A204.1 (cell line): ENCODE measurements around the gene COQ4.
"Not testable (repeated sequence)": the region's sequence is repeated elsewhere in the genome, so short reads cannot be mapped to it uniquely, and the experiment has no call there.

ENCODE experiments used
- FAIRE-seq: peaks from 2 replicates; lab custom pipeline; 2012; peaks lifted over from hg19 to GRCh38; lab: Jason Lieb, UNC

The COQ4 gene

GRCh38 chr9:128322404-128323211 lies at the start of gene COQ4, which contains the start of gene TRUB2:
TSS of gene COQ4 (plus strand) at chr9:128322839. CDS start at chr9:128322859, 20 bp downstream.
TSS of gene TRUB2 (minus strand) at chr9:128322447. CDS start at chr9:128322408, 39 bp downstream.
- no peak for FAIRE-seq

DNA sequence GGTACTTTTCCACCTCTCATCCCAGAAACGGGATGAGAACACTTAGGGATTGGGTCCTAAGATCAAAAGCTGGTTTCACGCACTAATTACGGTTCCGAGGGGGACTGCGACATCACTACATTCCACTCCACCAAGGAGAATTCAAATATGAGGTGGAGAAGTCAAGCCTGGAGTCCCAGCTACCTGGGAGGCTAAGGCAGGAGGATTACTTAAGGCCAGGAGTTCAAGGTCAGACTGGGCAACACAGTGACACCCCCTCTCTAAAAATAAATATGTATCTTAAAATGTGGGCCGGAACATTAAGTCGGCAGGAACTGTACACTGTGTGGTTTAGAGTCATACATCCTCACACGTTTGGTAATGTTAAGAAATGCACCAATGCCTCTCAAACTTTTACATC lies 48.4 kb upstream of the COQ4 start:
- FAIRE-seq: no peak

DNA sequence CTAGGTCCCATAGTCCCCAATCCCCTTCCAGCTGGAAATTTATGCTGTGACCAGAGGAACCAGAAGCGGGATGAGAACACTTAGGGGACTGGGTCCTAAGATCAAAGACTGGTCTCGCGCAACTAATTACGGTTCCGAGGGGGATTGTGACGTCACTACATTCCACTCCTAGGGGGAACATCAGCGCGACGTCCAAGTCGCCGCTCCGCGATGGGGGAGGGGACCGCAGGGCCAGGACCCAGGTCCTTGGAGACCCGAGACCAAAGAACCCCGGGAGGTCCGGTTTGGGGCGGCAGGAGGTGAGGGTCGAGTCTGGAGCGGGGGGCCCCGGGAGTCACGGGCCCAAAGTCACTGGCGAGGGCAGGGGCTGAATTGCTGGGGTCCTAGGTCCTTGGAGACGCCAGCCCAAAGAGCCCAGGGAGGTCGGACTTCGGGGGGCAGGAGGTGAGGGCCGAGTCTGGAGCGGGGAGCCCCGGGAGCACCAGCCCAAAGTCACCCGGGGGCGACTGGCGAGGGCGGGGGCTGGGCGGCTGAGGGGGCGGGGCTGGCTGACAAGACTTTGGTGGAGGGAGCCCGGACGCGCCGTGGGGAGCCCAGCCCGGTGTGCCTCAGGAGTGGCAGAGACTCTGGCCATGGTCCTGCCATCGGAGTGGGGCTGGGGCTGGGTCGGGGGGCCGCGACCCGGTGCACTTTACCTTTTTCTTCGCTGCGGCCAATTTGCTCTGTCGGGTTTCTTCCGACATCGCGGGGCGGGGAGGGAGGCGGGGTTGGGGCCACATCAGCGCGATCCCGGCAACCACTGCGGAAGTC lies 47.2 kb upstream of the COQ4 start, which contains the start of gene GOLGA2:
GOLGA2 (minus strand) TSS at position 810 of the 810 bp plus-strand sequence; CDS start at position 779, 31 bp downstream.
- FAIRE-seq: no peak

- FAIRE-seq: peak; percentile 94
Observed at GRCh38 chr9:128276008-128276573, 46.5 kb upstream of the COQ4 start, which contains the start of gene SWI5. TSS of gene SWI5 (plus strand) at chr9:128276276.

GRCh38 chr9:128276574-128277270 lies 45.9 kb upstream of the COQ4 start:
- FAIRE-seq: no peak

GRCh38 chr9:128279088-128280073 lies 43.3 kb upstream of the COQ4 start:
- FAIRE-seq: not testable (repeated sequence)

- FAIRE-seq: no peak
Observed at GRCh38 chr9:128280084-128280622, 42.5 kb upstream of the COQ4 start.

DNA sequence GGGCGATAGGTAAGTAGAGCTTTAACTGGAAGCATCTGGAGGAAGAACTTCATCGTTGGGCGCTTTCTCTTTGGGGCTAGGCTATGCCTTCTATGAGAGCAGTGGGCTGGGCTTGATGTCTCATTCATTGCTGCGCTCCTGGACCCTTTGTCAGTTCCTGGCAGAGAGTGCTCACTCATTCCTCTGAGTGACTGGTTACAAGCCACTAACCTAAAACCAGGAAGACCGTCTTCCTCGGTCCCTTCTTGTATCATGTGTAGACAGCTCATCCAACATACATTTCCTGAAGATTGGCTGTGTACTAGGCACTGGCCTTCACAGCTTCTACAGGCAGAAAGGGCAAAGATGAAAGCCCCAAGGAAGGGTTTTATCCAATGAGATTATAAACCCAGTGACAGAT lies 40.1 kb upstream of the COQ4 start:
- no peak for FAIRE-seq

DNA sequence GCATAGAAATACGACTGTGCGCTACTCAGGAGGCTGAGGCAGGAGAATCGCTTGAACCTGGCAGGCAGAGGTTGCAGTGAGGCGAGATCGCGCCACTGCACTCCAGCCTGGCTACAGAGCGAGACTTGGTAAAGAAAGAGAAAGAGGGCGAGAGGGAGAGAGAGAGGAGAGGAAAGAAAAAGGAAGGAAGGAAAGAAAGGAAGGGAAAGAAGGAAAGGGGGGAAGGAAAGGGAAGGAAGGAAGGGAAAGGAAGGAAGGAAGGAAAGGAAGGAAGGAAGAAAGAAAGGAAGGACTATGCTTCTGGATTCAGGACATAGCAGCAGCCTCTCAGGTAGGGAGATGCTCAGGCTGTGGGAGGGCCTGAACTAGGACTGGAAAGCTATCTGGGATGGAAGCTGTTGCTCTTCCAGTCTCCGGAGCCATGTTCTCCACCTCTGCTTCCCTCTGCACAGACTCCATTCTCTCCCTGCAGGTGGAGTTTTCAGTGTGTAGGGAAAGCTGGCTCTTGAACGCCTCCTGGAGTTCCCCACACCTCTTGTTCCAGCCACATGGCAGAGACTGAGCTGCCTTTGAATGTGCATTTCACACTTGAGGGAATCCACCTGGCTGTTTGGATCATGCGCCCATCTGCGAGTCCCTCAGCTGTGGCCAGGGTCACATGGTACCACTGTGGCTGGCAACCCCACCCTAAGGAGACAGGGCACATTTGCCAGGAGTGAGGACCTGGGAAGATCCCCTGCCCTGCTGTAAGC lies 37.4 kb upstream of the COQ4 start:
- FAIRE-seq: no peak

DNA sequence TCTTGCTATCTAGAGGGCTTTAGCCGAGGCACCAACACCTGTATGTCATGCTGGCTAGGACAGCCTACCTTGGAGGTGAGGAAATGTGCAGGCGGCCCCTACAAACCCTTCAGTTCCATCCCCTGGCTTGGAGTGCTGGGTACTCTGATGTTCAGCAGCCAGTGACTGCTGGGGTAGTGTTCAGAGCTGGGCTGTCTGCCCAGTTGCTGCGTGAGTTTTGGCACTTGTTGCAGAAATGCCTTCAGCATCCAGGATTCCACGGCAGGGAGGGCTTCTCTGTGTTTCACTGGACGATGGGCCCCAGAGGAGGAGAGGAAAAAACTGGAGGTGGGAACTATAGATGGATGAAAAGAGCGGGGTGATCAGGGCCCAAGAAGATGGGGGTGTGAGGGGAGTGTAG lies 36.2 kb upstream of the COQ4 start:
- no peak for FAIRE-seq

DNA sequence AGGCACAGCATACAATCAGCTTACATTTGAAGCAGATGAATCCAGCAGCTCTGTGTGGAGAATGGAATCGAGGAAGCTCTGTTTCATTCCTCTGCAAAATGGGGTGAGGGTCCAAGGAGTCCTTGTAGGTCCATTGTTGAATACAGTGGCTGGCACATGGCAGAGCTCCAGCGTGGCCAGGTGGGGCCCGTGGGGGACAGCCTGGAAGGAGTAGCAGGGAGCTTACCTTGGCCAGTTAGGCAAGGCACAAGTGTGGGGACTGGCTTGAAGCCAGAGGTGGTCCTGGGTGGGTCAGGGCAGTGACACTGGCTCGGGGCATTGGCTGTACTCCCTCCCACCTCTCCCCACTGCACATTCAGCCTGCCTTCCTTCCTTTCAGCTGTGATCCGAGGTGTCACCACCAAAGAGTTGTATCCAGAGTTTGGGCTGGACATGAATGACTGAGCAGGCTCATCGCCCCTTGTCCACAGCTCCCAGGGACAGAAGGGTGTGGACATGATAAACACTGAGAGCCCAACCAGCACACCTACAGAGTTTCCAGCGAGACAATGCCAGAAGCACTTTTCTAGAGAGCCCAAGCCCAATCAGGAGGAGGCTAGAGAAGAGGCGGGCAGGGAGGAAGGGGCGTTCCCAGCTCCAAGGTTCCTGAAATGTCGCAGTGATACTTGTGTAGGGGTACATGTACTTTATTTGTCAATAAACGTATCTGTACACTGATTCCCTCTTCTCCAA lies 34.2 kb upstream of the COQ4 start:
- no peak for FAIRE-seq

DNA sequence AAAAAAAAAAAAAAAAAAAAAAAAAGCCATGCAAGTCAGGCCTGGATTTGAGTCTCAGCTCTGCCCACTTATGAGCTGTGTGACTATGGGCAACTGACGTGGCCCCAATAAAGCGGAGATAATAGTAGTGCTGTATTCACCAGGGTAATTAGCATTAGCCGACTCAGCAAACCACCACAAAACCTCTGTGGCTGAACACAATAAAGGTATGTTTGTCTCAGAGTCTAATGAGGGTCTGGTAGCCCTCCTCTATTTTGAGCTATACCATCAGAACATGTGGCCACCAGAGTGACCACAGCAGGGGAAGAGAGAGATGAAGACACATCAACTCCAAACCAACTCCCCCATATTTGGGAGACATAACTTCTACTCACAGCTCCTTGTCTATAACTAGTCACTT lies 30.6 kb upstream of the COQ4 start:
- FAIRE-seq: no peak

DNA sequence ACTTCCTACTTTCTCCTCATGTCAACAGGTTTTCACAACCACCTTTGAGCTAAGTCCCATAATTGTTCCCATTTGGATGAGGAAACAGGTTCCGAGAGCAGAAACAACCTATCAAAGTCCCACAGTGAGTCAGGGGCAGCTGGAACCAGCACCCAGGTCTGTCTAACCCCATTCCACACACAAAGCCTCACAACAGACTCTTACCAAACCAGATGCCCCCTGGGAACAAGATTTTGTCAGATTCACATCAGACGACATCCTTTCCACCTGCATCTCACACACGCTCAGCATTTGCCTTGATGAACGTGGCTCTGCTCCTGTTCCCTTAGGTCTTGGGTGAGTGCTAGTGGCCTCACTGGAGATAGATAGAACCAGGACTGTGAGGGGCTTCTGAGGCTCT lies 29.5 kb upstream of the COQ4 start:
- FAIRE-seq: no peak

DNA sequence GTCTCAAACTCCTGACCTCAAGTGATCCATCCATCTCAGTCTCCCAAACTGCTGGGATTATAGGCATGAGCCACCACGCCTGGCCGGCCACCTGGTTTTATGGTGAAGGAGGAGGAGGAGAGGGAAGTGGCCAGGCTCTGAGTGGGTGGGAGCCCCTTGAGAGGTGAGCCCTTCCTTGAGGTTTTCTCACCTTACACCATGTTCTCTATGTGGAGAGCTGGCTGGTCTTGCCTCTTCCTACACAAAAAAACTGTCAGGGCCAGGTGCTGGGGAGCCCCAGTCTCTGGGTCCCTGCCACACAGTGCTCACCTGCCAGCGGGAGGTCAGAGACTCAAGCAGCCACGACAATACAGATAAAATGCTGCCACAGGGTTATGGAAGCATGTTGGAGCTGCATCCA lies 28.5 kb upstream of the COQ4 start:
- no peak for FAIRE-seq

DNA sequence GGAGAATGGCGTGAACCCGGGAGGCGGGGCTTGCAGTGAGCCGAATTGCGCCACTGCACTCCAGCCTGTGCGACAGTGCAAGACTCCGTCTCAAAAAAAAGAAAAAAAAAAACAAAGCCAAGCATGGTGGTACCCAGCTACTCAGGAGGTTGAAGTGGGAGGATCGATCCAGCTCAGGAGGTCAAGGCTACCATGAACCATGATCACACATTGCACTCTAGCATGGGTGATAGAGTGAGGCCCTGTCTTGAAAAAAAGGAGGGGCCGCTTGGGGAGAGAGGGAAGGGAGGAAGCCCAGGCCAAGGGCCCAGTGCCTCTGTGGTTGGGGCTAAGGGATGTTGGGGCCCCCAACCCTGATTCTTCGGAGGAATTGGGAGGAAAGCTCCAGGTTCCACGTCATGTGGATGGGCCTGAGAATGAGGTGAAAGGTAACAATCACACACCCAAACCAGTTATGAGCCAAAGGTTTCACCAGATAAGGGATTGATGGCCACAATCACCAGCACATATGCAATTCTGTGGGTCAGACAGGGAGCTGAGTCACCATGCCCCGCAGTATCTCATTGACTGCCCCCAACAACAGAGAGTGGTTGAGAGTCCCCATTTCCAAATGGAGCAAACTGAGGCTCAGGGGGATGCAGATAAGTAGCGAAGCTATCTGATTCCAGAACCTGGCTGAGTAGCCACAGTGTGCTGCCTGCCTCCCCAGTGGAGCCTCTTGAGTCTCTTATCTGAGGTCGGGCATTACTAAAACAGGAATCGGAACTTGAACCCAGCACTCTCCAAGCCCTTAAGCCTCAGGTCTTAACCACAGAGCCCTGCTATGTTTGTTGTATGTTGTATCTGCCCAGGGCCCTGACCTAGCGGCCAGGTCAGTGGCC lies 26.1 kb upstream of the COQ4 start:
- no peak for FAIRE-seq

DNA sequence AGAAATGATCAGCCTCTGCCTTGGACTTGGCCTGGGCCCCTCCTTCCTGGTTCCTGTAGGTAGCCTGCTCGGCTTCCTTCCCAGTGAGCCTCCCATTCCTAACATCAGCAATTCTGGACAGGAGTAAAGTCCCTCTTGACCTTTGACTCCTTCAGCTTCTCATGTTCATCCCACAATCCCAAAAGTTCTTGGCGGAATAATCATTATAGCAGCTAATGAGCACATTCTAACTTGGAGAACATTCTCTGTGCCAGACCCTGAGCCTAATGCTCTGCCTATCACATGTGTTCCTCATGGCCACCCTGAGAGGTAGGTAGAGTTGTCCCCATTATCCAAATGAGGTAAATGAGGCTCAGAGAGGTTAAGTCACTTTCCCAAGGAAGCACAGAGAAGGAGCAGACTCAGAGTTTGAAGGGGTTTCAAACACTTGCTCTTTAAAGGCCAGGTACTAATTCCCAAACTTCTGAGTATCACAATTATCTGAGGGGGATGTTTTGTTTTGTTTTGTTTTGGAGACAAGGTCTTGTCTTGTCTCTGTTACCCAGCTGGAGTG lies 25.3 kb upstream of the COQ4 start:
- FAIRE-seq: no peak

DNA sequence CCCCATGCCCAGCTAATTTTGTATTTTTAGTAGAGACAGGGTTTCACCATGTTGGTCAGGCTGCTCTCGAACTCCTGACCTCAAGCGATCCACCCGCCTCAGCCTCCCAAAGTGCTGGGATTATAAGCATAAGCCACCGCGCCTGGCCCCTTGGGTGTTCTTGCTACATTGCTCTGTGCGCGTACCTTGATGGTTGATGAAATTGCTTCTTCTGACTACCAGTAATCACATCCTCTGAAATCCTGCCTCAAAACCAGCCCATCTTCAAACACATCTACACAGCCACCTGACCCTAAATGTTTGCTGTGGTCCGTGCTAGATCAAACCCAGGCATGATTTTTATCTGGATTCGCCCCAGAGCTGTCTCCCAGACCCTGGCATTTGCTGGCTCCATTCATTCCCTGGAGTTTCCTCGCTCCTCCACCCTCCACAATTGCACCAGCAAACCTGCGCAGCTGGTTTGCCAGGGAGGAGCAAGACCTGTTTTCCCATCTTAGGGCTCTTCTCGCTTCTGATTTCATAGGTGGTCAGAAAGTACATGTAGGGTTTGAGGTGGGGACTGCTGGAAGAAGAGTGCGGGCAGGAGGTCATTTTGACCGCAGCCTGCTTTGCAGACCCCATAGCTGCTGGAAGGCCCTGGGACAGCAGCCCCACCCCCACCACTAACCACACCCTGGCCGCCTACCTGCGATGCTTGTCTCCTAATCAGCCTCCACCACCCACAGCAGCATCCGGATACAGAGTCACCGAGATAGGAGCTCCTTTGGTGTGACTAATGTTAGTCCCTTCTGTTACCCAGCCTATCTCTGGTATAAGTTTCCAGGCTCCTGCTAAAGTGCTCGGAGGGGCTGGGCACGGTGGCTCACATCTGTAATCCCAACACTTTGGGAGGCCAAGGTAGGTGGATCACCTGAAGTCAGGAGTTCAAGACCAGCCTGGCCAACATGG lies 23.8 kb upstream of the COQ4 start:
- FAIRE-seq: no peak
